ENCODE data around the gene KAT5. TPM values are rescaled to one million over a fixed set of nuclear protein-coding genes. Genes with fewer than 3 reads are reported as not detected.

Gene KAT5
- total RNA-seq, 1 donor, result 44.2 TPM

- no peak overlapping the region for H3K27ac ChIP-seq (ENCODE audit: low read depth, low read length)
- no peak overlapping the region for H3K4me3 ChIP-seq (ENCODE audit: insufficient read depth, low read length)
- no peak for DNase-seq (ENCODE audit: insufficient read length, low spot score, missing footprints)
- no peaks in the 10 kb centered on the region for H3K4me1 ChIP-seq (ENCODE audit: insufficient read depth, low read length)
- TF ChIP-seq CTCF (IDR thresholded peaks at IDR 0.05; ENCODE audit: extremely low read depth, low read depth, low read length), result no peak
- no peak overlapping the region for H3K4me2 ChIP-seq (ENCODE audit: insufficient read depth, low read length)
- H4K20me1 ChIP-seq (ENCODE audit: insufficient read depth, low read length), result no peaks in the 10 kb centered on the region
- H2AFZ ChIP-seq (ENCODE audit: low read length), result no peak overlapping the region
- H3K79me2 ChIP-seq (ENCODE audit: insufficient read depth, low read length), result no peaks in the 10 kb centered on the region
- H3K27me3 ChIP-seq (ENCODE audit: insufficient read depth, low read length), result peaks cover 20% of the 10 kb centered on the region
- H3K36me3 ChIP-seq (ENCODE audit: insufficient read depth, low read length), result no peaks in the 10 kb centered on the region
- H3K9me3 ChIP-seq (ENCODE audit: low read depth, low read length), result no peaks in the 10 kb centered on the region
Measured at GRCh38 chr11:65696802-65697552, 15.1 kb upstream of the KAT5 start.

DNA sequence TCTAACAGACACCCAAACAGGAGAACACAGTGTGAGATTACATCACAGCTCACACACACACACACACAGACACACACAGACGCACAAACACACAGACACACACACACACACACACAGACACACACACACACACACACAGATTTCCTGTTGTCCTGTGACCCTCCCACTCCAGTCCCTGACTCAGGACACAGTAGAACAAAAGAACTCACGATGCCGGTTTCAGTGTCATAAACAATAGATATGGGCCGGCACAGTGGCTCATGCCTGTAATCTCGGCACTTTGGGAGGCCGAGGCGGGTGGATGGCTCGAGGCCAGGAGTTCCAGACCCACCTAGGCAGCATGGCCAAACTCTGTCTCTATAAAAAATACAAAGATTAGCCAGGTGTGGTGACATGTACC is 13.8 kb upstream of the KAT5 start:
- H3K9me3 ChIP-seq (ENCODE audit: low read depth, low read length), result no peaks in the 10 kb centered on the region
- H3K79me2 ChIP-seq (ENCODE audit: insufficient read depth, low read length), result no peaks in the 10 kb centered on the region
- no peaks in the 10 kb centered on the region for H3K4me1 ChIP-seq (ENCODE audit: insufficient read depth, low read length)
- no peak for DNase-seq (ENCODE audit: insufficient read length, low spot score, missing footprints)
- no peaks in the 10 kb centered on the region for H4K20me1 ChIP-seq (ENCODE audit: insufficient read depth, low read length)
- H3K4me3 ChIP-seq (ENCODE audit: insufficient read depth, low read length), result no peak overlapping the region
- H3K27ac ChIP-seq (ENCODE audit: low read depth, low read length), result no peak overlapping the region
- H3K27me3 ChIP-seq (ENCODE audit: insufficient read depth, low read length), result peaks cover 29% of the 10 kb centered on the region
- H3K4me2 ChIP-seq (ENCODE audit: insufficient read depth, low read length), result no peak overlapping the region
- TF ChIP-seq CTCF (IDR thresholded peaks at IDR 0.05; ENCODE audit: extremely low read depth, low read depth, low read length), result no peak
- no peak overlapping the region for H2AFZ ChIP-seq (ENCODE audit: low read length)
- H3K36me3 ChIP-seq (ENCODE audit: insufficient read depth, low read length), result no peaks in the 10 kb centered on the region

DNA sequence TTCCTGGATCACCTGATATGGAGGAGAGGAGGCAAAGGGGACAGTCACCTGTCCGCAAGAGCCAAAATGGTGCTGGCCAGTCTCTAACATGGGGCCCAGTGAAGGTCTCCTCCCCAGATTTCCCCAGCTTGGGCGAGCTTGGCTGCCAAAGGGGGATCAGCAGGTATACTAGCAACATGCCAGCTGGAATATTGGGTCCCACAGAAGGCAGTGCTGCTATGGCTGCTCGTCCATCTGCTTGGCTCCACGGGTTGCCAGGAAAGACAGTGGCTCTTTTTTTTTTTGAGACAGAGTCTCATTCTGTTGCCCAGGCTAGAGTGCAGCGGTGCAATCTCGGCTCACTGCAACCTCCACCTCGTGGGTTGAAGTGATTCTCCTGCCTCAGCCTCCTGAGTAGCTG is 12.7 kb upstream of the KAT5 start:
- Histone ChIP-seq H3K27ac (ENCODE audit: low read depth, low read length) (no peak overlapping the region), H3K4me2 (ENCODE audit: insufficient read depth, low read length) (no peak overlapping the region), H3K4me1 (ENCODE audit: insufficient read depth, low read length) (no peaks in the 10 kb centered on the region)

More for the DNA sequence above, 12.7 kb upstream of the KAT5 start:
- H3K9me3 ChIP-seq (ENCODE audit: low read depth, low read length), result no peaks in the 10 kb centered on the region
- H3K36me3 ChIP-seq (ENCODE audit: insufficient read depth, low read length), result no peaks in the 10 kb centered on the region
- no peak overlapping the region for H3K4me3 ChIP-seq (ENCODE audit: insufficient read depth, low read length)
- no peak overlapping the region for H2AFZ ChIP-seq (ENCODE audit: low read length)
- peaks cover 27% of the 10 kb centered on the region for H3K27me3 ChIP-seq (ENCODE audit: insufficient read depth, low read length)
- H4K20me1 ChIP-seq (ENCODE audit: insufficient read depth, low read length), result no peaks in the 10 kb centered on the region
- H3K79me2 ChIP-seq (ENCODE audit: insufficient read depth, low read length), result no peaks in the 10 kb centered on the region
- TF ChIP-seq CTCF (IDR thresholded peaks at IDR 0.05; ENCODE audit: extremely low read depth, low read depth, low read length), result no peak
- DNase-seq (ENCODE audit: insufficient read length, low spot score, missing footprints), result no peak
